Epithelial cell of proximal tubule (primary cell): Measurements from ENCODE around the gene DCAF7. TPM values are rescaled to one million over a fixed set of nuclear protein-coding genes. Genes with fewer than 3 reads are reported as not detected.

Experiments used
- DNase-seq: peaks from one replicate; pipeline ENCODE4 v3.0.0-alpha.2; 2011; ENCODE audit warnings: low read depth
- H3K4me3 ChIP-seq: 2 replicates; pipeline ENCODE4 v1.5.1; 2011; ENCODE audit warnings: low read depth, mild to moderate bottlenecking, low read length
- total RNA-seq: library from RNA; depleted of rRNA; stranded (reverse); fragments of >200 nt; gene quantifications from 2 replicates; pipeline ENCODE4 v1.2.3, GENCODE V29; 2015
- TF ChIP-seq, protein P1 (sequence below): conservative IDR thresholded peaks from 2 replicates; pipeline ENCODE4 v1.5.1; 2012; ENCODE audit warnings: low read depth, mild to moderate bottlenecking, low read length

DCAF7 gene
- total RNA-seq, 1 donor from 2014 or later, result 45.8 TPM

DNA sequence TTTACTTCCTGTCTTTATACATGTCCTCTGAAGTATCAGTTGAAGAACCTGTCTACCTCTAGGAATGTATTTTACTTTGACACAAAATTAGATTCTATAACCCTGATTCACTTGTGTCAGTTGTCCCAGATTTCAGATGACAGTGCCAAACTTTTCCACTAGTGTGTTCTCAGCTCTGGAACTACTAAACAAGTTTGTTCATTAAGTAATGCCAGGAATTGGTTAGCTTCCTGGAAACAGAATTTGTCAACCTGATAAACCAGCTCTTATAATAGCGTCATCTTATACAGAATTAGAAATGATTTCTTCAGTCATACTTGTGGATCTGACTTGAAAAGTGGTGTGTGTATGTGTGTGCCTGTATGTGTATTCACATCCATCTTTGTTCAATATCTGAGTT lies 79.3 kb downstream of the DCAF7 start:
- TF ChIP-seq, protein P1, sequence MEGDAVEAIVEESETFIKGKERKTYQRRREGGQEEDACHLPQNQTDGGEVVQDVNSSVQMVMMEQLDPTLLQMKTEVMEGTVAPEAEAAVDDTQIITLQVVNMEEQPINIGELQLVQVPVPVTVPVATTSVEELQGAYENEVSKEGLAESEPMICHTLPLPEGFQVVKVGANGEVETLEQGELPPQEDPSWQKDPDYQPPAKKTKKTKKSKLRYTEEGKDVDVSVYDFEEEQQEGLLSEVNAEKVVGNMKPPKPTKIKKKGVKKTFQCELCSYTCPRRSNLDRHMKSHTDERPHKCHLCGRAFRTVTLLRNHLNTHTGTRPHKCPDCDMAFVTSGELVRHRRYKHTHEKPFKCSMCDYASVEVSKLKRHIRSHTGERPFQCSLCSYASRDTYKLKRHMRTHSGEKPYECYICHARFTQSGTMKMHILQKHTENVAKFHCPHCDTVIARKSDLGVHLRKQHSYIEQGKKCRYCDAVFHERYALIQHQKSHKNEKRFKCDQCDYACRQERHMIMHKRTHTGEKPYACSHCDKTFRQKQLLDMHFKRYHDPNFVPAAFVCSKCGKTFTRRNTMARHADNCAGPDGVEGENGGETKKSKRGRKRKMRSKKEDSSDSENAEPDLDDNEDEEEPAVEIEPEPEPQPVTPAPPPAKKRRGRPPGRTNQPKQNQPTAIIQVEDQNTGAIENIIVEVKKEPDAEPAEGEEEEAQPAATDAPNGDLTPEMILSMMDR, result no peak
- DNase-seq, result no peak
- H3K4me3 ChIP-seq, result no peak overlapping the region

DNA sequence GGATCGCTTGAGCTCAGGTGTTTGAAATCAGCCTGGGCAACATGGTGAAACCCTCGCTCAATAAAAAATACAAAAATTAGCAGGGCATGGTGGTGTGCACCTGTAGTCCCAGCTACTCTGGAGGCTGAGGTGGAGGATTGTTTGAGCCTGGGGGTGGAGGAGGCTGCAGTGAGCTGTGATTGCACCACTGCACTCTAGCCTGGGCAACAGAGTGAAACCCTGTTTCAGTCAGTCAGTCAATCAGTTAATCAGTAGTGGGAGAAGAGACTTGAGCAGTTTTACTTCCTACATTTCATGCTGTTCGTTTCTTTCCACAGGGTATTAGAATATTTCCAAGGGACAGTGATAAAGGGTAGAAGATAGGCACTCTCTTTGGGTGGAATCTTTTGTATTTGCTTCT lies 80.8 kb downstream of the DCAF7 start:
- TF ChIP-seq, protein P1, result no peak
- H3K4me3 ChIP-seq, result no peak overlapping the region
- no peak for DNase-seq

DNA sequence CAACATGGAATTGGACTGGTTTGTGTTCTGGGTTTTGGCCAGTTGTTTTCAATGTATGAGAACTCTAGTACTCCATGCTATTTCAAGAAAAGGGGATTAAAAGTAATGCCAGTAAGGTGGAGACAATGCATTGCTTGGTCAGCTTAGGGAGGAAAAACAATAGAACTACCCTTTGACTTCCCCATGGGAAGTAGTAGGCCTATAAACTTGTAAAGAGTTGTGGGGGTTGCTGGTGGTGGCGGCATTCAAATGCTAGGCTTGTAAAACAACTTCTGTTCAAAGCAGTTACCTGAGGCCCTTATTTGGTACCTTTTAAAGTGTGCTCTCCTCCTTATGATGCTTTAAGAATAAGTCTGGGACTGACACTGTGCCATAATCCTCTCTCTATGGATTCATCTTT lies 81.3 kb downstream of the DCAF7 start:
- TF ChIP-seq, protein P1, result no peak

DNA sequence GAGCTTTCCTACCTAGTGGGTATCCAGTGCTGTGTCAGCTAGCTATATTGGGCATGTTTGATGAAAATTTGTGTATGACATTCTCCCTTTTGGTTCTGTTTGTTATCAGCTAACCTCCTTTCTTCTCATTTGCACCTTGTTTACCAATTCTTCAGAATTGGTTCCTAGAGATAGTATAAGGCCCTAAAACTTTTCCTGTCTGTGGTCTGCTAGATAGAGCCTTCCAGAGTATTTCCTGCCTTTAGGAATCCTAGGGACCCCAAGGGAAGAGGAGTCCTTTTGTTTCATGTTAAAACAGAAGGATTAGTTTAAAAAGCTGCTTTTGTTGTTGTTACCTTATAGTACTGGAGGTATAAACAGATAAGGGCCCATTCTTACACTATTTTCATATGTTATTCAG lies 83.5 kb downstream of the DCAF7 start:
- TF ChIP-seq, protein P1, result no peak
- no peak overlapping the region for H3K4me3 ChIP-seq
- DNase-seq, result no peak

More for the DNA sequence above, 81.3 kb downstream of the DCAF7 start:
- H3K4me3 ChIP-seq, result no peak overlapping the region
- DNase-seq, result no peak

DNA sequence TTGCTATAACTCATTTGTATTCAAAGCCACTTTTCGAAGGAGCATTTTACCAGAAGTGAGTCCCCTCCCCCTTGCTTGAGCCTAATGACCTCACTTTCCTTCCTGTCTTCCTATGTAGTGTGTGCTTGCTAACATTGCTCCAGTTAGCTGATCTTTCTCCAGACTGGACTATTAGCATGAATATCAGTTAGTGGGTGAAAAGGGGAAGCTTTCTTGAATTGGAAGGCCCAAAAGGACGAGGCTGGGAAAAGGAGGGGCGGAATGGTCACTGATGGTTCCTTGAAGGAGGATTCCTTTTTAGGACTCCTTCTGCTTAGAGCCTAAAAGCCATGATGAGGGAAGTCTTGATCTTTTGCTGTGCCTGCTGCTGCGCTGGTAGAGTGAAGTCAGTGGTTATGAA lies 83.9 kb downstream of the DCAF7 start:
- no peak for DNase-seq
- TF ChIP-seq, protein P1, result no peak

DNA sequence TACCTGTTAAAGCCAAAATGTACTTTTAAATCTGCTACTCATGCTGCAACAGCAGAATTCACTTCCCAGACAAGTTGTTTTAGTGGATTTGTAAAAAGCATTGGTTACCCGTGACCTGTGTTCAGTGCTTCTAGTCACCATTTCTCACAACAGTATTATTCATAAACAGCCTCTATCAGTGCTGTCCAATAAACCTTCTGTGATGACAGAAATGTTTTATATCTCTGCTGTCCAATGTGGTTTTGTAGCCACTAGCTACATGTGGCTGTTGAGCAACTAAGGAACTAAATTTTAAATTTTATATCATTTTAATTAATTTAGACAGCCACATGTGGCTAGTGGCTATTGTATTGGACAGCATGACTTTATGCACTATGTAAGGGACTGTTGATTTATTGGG lies 84.5 kb downstream of the DCAF7 start:
- TF ChIP-seq, protein P1, result no peak
- no peak for DNase-seq
- H3K4me3 ChIP-seq, result no peak overlapping the region

More for the DNA sequence above, 83.9 kb downstream of the DCAF7 start:
- H3K4me3 ChIP-seq, result no peak overlapping the region

DNA sequence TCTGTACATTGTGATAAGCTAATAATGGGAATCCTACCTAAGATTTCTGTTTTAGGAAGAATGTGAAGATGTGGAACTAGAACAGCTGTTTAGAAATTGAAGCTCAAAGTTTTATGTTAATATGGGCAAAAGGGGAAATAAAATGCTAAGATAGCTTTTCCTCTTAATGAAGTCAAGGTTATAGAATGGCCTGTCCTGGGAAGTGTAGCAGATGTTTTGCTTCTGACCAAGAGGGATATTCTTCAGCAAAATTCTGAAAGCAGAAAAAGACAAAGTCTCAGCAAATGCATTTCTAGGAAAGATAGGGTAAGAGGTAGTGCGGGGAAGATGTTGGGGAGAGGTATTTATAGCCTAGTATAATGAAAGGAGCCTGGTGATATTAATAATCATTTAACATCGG lies 85.0 kb downstream of the DCAF7 start:
- H3K4me3 ChIP-seq, result no peak overlapping the region
- TF ChIP-seq, protein P1, result no peak
- DNase-seq, result no peak
